NCI-H345 (cell line): ENCODE data around the gene GMEB2.
"Not testable (repeated sequence)": the region's sequence is repeated elsewhere in the genome, so short reads cannot be mapped to it uniquely, and the experiment has no call there.

Experiments
- DNase-seq: peaks from one replicate; lab custom pipeline; 2025; lab: John Stamatoyannopoulos, UW

GMEB2 gene

GRCh38 chr20:63657260-63657936 lies 30.5 kb upstream of the GMEB2 start:
- no peak for DNase-seq

- no peak for DNase-seq
Measured at GRCh38 chr20:63656451-63656850, 29.6 kb upstream of the GMEB2 start.

- peak; percentile 20 for DNase-seq
Measured at GRCh38 chr20:63655249-63655648, 28.3 kb upstream of the GMEB2 start.

GRCh38 chr20:63653974-63654668 lies 27.2 kb upstream of the GMEB2 start:
- no peak for DNase-seq

DNA sequence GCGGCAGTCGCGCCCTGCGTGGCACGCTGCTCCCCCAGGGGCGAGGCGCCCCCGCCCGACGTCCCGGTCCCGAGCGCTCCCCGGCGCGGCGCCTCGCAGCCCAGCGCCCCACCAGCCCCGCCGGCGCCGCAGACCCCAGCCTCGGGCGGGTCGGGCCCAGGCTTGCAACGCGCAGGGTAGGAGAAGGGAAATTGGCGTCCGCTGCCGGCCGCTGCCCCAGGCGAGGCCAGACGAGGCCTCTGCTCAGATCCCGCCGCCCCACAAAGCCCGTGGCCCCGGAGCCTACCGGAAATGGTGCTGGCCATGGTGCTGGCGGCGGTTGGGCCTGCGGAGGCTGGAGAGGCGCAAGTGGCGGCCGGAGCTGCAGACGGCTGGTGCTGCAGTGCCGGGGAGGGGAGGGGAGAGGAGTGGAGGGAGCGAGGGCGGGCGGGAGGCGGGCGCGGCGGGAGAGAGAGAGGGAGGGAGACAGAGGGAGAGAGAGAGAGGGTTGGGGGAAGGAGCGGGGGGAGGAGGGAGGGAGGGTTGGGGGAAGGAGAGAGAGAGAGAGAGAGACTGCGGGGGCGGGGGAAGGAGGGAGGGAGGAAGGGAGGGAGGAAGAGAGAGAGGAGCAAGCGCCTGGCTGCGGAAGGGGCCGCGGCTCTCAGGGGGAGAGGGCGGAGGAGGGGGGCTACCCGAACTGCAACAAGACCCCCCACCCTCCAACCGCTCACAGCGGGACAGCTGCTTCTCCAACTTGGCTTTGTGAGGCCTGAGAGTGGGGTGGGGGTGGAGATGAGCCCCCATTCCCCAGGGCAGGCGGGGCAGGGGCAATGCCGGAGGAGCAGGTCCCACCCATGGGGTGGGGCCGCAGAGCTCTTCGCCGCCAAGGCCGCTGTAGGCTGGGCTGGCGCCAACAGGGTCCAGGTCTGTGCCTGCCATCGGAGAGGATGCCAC lies 26.4 kb upstream of the GMEB2 start, which contains the start of gene STMN3:
Gene STMN3, minus strand, starts transcription at position 384 of the 933 bp plus-strand sequence. Its CDS starts 79 bp downstream, at position 305.
- peak; percentile 92 for DNase-seq

- DNase-seq = peak; percentile 63
Measured at GRCh38 chr20:63652192-63652980, 25.5 kb upstream of the GMEB2 start.

GRCh38 chr20:63651942-63652191 lies 25.0 kb upstream of the GMEB2 start:
- peak; percentile 44 for DNase-seq

GRCh38 chr20:63650486-63650885 lies 23.6 kb upstream of the GMEB2 start:
- not testable (repeated sequence) for DNase-seq

DNA sequence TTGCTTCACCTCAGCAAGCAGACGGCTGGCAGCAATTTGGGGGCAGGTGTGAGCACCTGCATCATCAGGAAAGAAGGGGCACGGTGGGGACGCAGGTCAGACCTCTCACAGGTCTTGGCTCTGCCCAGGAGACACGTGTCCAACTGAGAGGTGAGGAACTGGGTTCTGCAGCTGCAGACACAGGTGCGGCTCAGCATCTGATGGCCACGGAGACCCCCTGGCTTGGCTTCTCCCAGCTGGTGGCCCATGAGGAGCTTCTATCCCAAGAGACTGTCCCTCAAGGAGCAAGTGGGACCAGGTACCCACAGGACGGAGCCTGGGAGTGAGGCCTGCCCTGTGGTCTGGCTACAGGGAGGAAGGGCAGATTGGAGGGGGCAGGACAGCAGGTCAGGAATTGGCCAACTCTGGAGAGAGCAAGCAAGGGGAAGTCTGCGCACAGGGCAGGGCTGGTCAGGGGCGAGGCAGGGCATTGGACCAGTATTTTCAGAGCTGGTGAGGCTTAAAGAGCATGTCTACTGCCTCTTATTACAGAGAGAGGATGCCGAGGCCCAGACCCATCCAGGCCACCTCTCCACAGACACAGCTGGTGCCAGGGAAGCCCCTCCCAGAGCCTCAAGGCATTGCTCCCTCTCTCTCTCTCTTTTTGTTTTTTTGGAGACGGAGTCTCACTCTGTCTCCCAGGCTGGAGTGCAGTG lies 22.1 kb upstream of the GMEB2 start:
- no peak for DNase-seq

- no peak for DNase-seq
Measured at GRCh38 chr20:63648190-63648589, 21.3 kb upstream of the GMEB2 start.

DNA sequence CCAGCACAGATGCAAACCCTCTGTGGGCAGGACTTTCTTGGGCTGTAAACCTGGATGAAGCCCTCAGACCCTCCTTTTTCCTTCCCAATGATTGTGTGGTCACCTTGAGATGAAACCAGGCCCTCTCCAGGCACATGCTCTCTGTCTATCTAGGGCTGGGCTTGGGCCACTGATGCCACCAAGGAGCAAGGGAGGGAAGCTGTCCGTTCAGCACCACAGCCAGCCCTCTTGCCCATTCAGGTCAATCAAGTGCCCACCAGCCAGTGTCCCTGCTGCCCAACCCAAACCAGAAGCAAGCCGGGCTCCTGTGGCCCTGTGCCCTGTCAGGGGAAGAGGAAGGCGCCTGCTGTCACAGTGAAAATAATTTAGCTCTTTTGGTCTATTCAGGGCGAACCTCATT lies 18.3 kb upstream of the GMEB2 start:
- DNase-seq = no peak

- no peak for DNase-seq
Measured at GRCh38 chr20:63643946-63644345, 17.0 kb upstream of the GMEB2 start.

GRCh38 chr20:63643499-63643898 lies 16.6 kb upstream of the GMEB2 start:
- DNase-seq = no peak

DNA sequence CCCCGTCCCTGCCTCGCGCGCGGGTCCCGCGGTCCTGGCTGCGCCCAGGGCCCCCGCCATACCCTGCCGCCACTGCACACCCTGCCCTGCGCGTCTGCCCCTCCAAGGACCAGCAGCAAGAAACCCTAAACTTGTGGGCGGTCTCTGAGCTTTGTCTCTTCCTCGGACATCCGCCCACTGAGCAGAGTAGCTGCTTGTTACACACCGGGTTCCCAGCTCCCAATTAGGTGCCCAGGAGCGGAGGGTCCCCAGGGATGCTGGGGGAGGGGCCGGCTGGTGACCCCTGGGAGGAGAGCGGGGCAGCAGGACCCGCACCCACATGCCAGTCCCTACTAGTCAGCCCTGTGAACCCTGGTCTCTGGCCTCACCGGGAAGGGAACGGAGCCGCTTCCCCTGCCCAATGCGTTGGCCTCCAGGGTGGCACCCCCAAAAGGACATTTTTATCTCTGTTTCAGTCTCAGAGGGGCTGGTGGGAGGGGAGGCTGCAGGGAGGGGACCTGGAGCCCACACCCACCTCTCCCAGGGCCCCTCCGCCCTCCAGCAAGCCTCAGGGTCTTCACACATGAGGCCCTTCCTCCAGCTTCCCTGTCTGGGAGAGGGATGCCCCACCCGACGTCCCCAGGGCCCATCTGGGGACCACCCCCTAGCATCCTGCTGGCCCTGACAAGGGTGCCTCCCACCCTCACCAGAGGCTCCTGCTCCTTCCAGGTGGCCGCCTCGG lies 15.8 kb upstream of the GMEB2 start:
- no peak for DNase-seq

DNA sequence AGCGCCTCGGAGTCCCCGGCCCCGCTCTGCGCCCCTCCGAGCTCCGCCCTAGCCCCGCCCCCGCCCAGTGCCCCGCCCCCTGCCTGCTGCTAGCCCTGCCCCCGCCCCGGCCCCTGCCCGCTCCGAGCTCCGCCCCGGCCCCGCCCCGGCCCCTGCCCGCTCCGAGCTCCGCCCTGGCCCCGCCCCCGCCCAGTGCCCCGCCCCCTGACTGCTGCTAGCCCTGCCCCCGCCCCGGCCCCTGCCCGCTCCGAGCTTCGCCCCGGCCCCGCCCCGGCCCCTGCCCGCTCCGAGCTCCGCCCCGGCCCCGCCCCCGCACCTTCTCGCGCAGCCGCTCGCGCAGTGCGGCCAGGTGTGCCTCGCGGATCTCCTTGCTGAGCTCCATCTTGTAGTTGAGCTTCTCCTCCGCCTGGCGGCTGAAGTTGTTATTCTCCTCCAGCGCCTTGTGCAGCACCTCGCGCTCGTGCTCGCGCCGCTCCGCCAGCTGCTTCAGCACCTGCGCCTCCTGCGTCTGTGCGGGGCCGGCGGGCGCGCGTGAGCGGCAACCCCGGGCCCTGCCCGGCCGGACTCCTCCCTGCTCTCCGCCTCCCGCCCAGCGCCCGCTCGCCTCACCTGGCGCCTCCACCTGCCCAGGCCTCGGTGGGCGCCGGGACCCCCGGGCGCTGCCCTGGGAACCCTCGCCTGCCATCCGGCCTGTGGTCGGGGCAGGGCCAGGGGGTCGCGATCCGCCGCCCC lies 15.1 kb upstream of the GMEB2 start:
- DNase-seq = peak; percentile 96

DNA sequence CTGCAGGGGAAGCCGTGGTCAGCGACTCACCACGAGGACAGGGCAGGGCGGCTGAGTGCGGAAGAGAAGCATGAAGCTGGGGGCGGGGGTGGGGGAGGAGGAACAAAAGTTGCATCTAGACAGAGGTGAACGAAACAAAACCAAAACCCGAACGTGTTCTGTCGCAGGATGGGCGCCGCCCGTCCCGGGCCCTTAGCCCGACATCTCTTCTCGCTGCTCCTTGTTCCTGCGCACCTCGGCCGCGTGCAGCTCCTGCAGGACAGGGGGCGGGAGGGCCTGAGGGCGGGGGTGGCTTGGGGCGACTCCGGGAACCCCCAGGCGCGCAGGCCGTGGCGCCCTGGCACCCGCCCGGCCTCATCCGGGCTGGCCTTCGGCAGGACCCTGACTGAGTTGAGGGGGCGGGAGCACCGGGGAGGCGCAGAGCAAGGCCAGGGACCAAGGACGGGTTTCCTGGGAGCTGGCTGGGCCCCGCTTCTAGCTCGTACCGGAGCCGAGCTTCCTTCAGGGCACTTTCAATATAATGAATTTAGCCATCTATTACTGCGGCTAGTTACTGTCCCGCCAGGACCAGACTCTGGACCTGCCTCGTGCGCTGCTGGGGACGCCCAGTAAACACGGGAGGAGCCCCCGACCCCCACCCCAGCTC lies 14.4 kb upstream of the GMEB2 start:
- no peak for DNase-seq

DNA sequence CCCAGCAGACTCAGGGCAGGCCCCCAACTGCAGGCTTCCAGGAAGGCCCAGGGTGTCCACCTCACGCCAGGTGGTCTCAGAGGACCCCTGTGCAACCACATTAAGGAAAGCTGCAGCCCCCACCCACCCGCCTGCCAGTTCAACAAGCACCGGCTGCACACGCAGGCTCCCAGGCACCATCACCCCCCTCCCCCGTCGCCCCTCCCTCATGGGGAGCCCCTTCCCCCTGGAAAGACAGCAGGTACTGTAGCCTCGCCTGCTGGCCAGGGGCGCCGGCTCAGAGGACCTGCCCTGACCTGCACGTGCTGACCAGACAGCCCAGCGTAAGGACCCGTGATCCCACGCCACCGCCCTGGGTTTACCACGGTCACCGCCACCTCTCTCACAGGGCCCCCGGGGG lies 13.8 kb upstream of the GMEB2 start:
- DNase-seq = not testable (repeated sequence)

DNA sequence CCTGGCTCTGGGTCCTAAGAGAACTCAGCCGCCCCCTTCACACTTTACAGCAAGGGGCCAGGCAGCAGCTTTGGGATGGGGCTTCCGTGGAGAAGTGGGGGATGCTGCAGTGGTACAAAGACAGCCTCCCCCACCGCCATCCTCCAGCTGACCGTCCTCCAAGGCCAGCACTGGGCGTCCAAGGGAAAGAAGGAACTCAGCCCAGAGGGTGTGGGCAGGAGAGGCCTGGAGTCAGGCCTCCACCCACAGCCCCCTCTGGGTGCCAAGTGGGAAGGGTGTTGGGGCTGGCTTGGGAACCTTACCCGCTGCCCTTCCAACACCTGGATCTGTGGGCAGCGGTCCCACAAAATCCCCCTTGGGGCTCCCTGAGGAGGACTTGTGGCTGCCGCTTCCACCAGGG lies 13.2 kb upstream of the GMEB2 start:
- DNase-seq = no peak
